Stimulated activated CD4-positive, alpha-beta T cell treated with anti-CD3 and anti-CD28 coated beads, Interleukin-12 subunit alpha, Interleukin-12 subunit beta, amount 100 ng/mL, for 48 hours (primary cell): ENCODE measurements around the gene ATP1A3.
"Not testable (repeated sequence)": the region's sequence is repeated elsewhere in the genome, so short reads cannot be mapped to it uniquely, and the experiment has no call there.

ENCODE experiments used
- DNase-seq, 3 donors: peaks; one replicate each; pipeline ENCODE4 v3.0.0-alpha.2; 2020; ENCODE audit warnings: low read depth in 2 of 3, low spot score in 1 of 3

The ATP1A3 gene

DNA sequence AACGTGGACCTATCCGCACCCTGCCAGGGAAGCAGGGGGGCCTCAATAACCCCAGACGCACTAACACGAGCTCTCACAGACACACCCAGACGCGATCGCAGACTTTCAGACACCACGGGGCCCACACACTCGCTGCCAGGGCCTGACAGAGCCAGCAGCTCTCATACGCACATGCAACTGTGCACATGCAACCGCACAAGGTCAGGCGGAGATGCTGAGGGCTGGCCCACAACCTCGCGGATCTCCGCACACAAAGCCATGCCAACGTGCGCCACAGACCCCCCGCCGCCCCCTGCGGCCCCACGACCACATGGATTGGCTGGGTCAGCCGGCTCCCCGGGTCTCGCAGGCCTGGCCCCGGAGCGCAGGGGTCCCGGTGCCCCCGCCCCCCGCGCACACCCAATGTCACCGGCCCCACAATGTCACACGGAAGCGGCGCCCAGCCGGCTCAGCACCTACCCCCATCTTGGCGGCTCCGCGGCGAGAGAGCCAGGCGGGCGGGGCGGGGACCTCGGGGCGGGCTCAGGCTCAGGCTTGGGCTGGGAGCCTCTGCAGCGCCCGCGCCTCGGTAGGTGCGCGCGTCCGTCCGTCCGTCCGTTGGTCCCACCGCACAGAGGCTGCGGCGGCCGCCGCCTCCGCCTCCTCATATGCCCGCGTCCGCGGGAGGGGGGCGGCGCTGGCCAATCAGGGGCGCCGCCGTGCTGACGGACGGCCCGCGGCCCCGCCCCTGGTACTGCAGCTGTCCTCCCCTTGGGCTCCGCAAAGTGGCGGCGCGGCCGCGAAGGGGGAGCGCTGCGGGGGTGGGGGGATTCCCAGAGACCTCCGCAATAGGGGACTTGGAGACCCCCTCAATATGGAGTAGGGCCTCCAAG, at the start of gene ATP1A3:
TSS of gene ATP1A3 (minus strand) at position 619 of the 872 bp plus-strand sequence. CDS start at position 465, 154 bp downstream.
- DNase-seq, result peak in 2 of 3 donors; percentile 21 to 47

DNA sequence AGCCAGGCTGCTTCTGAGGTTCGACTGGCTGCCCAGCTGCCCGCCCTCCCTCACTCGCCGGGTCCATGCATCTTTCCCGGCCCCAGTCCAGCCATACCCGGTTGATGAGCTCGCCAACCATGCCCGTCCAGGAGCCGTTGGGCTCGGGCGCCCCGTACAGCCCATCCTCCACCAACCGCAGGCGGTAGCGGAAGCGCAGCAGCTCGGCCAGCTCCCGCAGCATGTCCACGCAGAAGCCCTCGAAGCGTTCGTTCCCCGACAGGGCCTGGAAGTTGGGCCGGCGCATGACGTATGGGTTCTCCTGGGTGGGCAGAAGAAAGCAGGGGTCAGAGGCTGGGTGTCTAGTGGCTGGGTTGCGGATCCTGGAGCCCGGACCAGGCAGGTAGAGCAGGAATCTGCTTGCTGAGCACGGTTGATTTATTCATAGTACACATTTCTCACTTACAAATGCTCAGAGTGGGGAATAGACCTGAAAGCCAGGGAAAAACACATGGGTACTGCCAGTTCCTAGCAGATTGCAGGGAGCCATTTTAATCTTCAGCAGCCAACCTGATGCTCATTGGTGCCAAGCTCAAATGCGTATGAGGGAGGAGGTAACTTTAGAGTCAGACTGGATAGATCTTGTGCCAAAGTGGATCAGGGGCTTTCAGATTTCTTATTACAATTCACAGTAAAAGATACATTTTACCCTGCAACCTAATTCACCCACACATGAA, 48.6 kb upstream of the ATP1A3 start:
- DNase-seq, result no peak

DNA sequence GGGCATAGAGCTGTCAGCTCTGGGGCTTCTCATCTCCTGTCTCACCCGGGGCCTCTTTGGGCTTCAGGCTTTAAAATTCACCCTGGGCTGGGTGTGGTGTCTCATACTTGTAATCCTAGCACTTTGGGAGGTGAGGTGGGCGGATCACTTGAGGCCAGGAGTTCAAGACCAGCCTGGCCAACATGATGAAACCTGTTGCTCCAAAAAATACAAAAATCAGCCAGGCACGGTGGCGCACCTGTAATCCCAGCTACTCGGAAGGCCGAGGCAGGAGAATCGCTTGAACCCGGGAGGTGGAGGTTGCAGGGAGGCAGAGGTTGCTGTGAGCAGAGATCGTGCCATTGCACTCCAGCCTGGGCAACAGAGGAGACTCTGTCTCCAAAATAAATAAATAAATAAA, 46.5 kb upstream of the ATP1A3 start:
- not testable (repeated sequence) for DNase-seq

DNA sequence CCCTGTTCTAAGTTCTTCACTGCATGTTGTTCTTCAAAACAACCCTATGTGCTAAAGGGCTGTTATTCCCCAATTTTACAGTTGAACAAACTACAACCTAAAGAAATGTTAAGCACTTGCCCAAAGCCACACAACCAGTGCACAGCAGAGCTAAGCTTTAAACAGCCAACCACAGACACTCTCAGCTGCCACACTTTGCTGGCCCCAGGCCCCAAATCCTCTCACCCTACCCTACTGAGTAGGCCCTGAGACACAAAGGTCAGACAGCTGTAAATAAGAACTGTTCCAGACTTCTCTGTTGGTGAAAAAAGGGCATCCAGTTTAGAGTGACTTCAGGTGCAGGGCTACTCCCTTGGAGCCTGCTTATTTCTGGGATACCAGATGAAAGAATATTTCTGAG, 46.0 kb upstream of the ATP1A3 start:
- no peak for DNase-seq

DNA sequence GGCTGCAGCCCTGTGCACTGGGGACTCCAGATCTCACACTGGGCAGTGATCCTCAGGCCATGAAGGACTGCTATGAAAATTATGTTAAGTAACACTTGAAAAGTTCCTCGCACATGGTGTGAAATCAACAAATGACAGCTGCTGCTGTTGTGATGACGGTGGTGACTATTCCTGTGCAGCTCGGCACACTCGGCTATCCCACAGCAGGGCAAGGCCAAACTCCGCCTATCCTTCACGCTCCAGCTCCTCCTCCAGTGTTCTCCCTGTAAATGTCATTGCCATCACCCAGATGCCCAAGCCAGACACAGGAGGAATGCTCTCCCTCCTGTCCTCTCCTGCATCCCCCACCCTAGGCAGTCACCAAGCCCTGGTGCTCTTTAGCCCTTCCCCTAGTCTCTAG, 44.6 kb upstream of the ATP1A3 start:
- DNase-seq, result no peak

DNA sequence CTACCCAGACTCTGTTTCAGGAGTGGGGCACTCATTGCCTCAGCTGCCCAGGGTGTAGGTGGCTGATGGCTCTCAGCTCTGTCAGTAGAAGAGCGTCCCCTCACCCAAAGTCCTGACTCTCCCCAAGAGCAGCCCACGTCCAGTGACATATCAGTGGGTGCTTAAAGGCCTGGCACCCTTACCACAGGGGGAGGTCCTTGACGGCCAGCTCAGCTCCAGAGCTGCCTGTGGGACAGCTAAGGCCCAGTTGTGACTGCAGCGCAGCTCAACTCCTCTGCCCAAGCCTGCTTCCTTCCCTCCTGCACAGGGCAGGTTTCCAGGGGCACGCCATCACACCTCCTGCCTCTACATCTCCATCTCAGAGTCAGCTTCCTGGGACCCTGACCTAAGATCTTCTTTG, 43.6 kb upstream of the ATP1A3 start:
- no peak for DNase-seq

DNA sequence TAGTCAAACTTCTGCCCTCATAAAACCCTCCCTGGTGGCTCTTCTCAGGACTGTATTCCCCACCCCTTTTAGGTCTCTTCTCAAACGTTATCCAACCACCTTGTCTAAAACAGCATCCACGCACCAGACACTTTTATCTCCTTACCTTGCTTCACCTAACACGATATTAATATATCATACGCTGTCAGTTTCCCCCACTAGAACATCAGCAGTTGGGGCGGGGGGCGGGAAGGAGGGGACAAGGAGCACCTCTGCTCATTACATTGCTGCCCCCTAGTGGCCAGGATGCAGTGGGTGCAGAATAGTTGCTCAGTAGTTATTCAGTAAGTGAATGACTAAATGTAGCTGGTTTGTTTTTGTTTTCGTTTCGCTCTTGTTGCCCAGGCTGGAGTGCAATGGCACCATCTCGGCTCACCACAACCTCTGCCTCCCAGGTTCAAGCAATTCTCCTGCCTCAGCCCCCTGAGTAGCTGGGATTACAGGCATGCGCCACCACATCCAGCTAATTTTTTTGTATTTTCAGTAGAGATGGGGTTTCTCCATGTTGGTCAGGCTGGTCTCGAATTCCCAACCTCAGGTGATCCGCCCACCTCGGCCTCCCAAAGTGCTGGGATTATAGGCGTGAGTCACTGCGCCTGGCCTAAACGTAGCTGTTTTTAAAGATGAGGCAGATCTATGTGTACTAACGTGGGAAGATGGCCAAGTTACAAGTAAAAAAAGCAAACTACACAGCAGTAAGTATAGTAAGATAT, 40.8 kb upstream of the ATP1A3 start:
- DNase-seq, result peak; percentile 40 to 66 (median 51)

DNA sequence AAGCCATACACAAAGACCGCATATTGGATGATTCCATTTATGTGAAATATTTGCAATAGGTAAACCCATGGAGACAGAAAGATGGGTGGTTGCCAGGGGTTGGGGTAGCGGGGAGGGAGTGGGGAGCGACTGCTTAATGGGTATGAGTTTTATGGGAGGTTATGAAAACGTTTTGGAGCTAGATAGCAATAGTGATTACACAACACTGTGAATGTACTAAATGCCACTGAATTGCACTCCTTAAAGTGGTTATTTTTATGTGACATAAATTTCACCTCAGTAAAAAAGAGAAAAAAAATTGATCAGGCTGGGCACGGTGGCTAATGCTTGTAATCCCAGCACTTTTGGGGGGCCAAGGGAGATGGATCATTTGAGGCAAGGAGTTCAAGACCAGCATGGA, 39.4 kb upstream of the ATP1A3 start:
- DNase-seq, result no peak

DNA sequence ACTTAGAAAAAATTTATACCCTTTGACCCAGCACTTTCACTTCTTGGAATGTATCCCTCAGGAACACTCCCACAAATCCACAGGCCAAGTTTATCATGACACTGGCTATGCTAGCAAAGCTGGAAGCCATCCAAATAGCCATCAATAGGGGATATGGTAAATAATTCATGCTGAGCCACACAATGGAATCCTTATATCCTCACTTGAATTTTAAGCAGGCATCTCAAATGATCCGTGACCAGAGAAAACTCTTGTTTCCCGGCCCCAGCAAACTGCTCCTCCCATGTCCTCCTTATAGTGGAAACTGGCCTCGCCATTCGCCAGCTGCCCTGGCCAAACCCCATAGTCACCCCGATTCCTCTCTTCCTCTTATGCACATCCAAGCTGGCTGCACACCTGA, 38.4 kb upstream of the ATP1A3 start:
- no peak for DNase-seq

DNA sequence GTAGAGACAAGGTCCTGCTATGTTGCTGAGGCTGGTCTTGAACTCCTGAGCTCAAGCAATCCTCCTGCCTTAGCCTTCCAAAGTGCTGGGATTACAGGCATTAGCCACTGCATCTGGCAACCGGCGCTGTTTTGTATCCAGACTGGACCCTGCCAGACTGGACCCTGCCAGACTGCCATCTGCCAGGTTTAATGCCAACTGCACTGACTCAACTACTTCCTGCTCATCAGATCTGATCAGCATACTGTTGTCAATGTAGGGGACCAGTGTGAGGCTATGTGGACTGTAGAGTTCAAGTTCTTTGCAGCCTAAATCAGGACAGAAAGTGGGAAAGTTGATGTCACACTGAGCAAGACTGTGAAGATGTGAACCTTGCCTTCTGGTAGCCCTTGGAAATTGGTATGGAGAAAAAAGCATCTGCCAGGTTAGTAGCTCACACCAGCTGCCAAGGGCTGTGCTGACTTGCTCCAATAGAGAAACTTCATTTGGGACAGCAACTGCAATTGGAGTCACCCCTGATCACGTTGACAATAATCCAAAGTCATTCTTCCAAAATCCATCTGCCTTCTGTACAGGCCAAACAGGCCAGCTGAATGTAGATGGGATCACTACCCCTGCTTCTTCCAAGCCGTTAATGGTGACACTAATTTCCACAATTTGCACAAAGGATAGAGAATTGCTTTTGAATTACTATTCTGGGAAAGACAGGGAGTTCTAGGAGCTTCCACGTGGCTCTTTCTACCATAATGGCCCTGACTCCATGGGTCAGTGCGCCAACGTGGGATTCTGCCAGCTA, 36.8 kb upstream of the ATP1A3 start:
- DNase-seq, result no peak

DNA sequence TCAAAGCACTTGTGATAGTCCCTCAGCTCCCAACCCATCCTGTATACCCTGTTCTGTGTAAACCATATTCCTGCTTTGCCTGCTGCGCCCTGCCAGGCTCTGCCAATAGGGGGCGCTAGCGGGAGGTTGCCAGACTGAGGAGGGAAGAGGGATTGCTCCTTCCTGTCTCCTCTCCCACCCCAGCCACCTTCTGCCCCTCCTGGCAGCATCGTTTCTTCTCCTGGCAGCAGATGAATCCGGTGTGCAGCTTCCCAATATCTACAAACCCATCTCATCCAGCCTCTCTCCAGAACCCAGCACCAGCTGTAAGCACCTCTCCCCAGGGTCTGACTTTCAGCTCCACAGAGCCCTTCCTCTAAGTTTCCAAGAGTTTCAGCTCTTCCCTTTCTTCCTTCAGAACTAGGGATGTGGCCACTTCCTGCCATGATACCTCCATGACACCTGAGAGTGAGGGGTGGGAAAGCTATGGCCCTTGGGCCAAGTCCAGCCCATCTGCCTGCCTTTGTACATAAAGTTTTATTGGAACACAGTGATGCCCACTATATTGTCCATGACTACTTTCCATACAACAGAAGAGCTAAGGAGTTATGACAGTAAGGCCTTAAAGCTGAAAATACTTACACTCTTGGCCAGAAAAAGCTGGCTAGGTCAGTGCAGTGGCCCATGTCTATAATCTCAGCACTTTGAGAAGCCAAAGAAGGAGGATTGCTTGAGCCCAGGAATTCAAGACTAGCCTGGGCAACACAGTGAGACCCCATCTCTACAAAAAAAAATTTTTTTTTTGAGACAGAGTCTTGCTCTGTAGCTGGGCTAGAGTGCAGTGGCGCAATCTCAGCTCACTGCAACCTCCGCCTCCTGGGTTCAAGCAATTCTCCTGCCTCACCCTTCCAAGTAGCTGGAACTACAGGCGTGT, 34.5 kb upstream of the ATP1A3 start:
- DNase-seq, result peak; percentile 14 to 45 (median 26)

DNA sequence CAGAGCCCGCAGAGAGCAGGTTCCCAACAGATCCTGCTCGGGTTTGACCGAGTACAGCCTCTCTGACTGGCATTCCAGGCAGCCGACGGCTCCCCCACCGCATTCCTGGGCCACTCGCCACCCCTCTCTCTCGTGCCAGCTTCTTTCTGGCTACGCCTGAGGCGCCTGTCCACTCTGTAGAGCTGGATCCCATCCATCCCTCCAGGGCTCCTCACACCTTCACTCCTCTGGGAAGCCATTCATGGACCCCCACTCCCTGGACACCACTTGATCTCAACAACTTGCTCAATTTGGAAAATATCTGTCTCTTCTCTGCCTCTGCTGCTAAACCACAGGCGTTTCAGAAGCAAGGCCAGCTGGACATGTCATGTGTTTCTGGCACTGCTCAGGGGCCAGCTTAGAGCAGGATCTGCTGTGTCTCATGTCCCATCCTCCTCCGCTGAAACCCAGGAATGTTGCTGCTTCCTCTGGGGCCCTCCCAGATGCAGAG, 30.6 kb upstream of the ATP1A3 start:
- no peak for DNase-seq

DNA sequence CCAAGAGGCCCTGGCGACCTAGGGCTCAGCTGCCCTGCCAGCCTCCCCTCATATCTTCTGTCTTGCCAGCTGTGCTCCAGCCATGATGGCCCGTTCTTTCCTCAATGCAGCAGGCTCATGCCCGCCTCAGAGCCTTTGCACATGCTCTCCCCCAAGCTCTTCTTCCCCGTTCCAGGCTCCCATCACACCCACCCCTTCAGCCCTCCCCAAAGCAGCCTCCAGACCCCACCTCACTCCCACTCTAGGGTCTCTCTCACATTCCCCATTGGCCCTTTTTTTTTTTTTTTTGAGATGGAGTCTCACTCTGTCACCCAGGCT, 29.9 kb upstream of the ATP1A3 start:
- DNase-seq, result no peak

DNA sequence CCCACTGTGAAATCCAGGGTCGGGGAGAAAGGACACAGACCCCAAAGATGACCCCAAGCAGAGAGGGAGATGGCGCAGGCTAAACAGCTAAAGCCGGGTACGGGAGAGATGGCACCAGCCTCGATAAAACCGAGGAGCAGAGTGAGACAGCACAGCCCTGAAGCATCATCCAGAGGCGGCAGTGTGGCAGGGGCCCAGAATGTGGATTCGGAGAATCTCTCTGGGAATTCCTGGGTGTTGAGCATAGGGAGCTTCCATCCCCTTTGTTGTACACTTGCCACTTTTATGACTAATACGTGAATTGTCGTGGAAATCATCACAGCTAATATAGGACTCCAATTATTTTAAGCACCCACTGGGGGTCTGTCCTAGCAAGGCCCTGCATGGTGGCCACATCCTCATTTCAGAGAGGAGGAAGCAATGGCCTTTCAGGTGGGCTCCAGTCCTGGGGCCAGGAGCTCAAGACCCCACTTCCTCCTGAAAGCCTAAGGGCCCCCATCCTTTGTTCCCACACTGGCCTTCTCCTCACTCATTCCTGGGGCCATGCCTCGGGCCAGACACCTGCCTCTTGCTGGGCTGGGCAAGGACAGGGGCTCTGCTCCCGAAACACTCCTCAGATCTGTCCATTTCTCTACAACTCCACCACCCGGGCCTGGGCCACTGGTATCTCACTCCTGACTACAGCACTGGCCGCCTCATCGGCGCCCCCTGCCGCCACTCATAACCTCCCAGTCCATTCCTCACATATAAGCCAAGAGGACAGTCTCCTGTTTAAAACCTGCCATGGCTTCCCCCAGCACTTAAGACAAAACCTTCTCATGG, 29.3 kb upstream of the ATP1A3 start:
- peak in 2 of 3 donors; percentile 4 to 6 for DNase-seq

DNA sequence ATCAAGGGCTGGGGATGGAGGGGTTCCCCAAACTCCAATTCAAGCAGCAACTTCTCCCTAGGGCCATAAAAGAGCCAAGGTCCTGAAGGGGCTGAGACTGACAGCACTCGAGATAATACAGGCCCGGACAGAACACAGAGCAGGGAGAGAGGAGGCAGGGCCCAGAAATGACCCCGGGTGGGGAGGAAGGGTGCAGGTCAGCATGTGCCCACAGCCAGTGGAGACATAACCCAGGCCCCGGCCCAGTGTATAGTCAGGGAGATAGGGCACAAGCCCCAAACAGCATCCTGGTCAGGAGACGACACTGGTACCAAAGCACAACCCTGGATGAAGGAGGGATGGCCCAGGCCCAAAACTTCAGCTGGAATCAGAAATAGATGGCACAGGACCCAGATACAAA, 28.6 kb upstream of the ATP1A3 start:
- DNase-seq, result no peak

DNA sequence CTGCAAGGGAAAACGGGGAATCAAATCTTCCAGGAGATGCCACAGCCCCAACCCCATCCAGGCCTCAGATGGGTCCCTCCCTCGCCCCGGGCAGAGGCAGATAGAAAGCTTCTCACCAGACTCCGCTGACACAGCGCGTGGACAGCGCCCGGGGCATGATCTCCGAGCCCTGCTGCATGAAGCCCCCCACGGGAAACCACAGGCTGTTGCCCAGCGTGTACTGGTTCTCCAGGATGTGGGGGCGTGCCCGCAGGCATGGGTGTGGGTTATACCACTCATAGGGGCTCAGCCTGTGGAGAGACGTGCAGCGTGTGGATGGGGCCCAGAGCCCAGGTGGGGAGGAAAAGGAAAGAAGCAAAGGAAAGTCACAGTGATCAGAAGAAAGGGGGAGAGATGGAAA, 27.2 kb upstream of the ATP1A3 start:
- DNase-seq, result no peak

DNA sequence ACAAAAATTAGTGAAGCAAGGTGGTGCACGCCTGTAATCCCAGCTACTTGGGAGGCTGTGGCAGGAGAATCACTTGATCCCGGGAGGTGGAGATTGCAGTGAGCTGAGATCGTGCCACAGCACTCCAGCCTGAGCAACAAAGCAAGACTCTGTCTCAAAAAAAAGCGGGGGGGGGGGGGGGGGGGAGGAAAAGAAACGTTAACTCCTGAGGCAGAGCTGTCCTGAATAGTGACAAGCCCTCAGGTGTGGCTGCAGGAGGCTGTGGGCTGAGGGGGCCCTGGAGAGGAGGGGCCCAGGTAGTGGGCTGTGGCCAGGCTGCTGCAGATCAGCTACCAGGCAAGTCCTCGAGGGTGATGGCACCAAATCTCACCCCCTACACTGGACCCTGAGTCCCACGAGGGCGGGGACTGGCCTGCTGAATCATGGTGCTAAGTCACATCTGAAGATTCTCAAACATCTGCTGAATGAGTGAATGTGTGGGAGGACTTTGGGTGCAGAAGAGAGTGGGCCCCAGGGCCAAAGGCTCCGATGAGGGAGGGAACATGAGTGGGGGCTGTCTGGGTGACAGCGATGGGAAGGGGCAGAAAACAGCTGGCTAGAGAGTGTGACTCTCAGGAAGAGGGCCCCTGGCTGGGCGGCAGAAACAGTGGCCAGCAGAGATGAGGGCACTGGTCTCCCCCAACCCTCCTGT, 24.6 kb upstream of the ATP1A3 start:
- DNase-seq, result no peak

DNA sequence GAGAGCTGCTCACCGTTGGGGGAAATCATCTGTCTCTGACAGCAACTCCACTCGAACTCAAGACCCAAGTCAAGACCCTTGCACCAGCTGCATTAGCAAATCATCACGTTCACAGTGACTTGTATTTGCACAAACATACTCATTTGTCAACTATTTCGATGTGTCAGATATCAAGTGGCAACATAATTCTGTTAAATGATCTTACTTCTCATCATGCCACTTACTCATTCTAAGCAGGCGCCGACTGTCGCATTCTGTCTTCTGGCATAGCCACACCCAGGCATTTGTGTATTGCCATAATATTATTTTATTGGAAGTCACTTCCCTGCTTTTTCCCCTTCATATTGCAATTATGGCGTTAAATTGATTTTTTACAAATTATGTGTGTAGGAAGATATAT, 23.0 kb upstream of the ATP1A3 start:
- DNase-seq, result no peak
